GM23338 (cell line): ENCODE measurements around the gene COL4A5. TPM values are rescaled to one million over a fixed set of nuclear protein-coding genes. Genes with fewer than 3 reads are reported as not detected.

Experiments
- ATAC-seq: fragments of 200-7000 bp; cut with Tn5 transposase; 3 replicates; pipeline ENCODE4 v1.9.1; 2020
- DNase-seq: peaks from one replicate; pipeline ENCODE4 v3.0.0-alpha.2; 2015; ENCODE audit warnings: low spot score
- H2AFZ ChIP-seq: fragments of 200-600 bp; sonication (generic); 2 replicates; pipeline ENCODE4 v1.8.0; 2016; ENCODE audit warnings: antibody characterized with exemption, mild to moderate bottlenecking, moderate library complexity
- H3F3A ChIP-seq: fragments of 200-600 bp; sonication (generic); replicated peaks from 2 replicates; pipeline ENCODE4 v1.8.0; 2017; ENCODE audit warnings: antibody characterized with exemption, mixed run types, low read depth
- H3K27ac ChIP-seq: fragments of 200-600 bp; sonication (generic); 2 replicates; pipeline ENCODE4 v1.6.1; 2016; ENCODE audit warnings: low read depth
- H3K27me3 ChIP-seq: fragments of 200-600 bp; sonication (generic); 2 replicates; pipeline ENCODE4 v1.8.0; 2016; ENCODE audit warnings: mild to moderate bottlenecking, mixed run types, moderate library complexity; ENCODE audit not compliant: insufficient read depth
- H3K36me3 ChIP-seq: fragments of 200-600 bp; sonication (generic); 2 replicates; pipeline ENCODE4 v1.8.0; 2016; ENCODE audit warnings: mild to moderate bottlenecking; ENCODE audit not compliant: insufficient read depth
- H3K4me1 ChIP-seq: fragments of 200-600 bp; sonication (generic); 2 replicates; pipeline ENCODE4 v1.8.0; 2016; ENCODE audit warnings: mild to moderate bottlenecking, moderate library complexity; ENCODE audit not compliant: insufficient read depth
- H3K4me2 ChIP-seq: fragments of 200-600 bp; sonication (generic); 2 replicates; pipeline ENCODE4 v1.7.1; 2017; ENCODE audit warnings: mixed run types
- H3K4me3 ChIP-seq: fragments of 200-600 bp; sonication (generic); 2 replicates; pipeline ENCODE4 v1.6.1; 2016; ENCODE audit warnings: mixed run types
- H3K79me2 ChIP-seq: fragments of 200-600 bp; sonication (generic); replicated peaks from 2 replicates; pipeline ENCODE4 v1.8.0; 2017; ENCODE audit warnings: mild to moderate bottlenecking; ENCODE audit not compliant: insufficient read depth
- H3K9me2 ChIP-seq: fragments of 200-600 bp; sonication (generic); 2 replicates; pipeline ENCODE4 v1.8.0; 2017; ENCODE audit not compliant: insufficient read depth
- H4K20me1 ChIP-seq: fragments of 200-600 bp; sonication (generic); replicated peaks from 2 replicates; pipeline ENCODE4 v1.8.0; 2017; ENCODE audit warnings: mild to moderate bottlenecking; ENCODE audit not compliant: insufficient read depth
- H3K27ac Mint-ChIP-seq: 2 replicates; pipeline ENCODE4 v1.8.0; 2020; ENCODE audit warnings: inconsistent platforms, mild to moderate bottlenecking, moderate library complexity, mixed read lengths
- H3K27me3 Mint-ChIP-seq: 3 replicates; pipeline ENCODE4 v1.8.0; 2022; ENCODE audit warnings: low read depth, mild to moderate bottlenecking, moderate library complexity, mixed read lengths, inconsistent platforms; ENCODE audit not compliant: insufficient read depth, poor library complexity
- H3K36me3 Mint-ChIP-seq: 3 replicates; pipeline ENCODE4 v1.8.0; 2021; ENCODE audit warnings: low read depth, mild to moderate bottlenecking, inconsistent platforms, moderate library complexity, mixed read lengths
- H3K4me1 Mint-ChIP-seq: 3 replicates; pipeline ENCODE4 v1.8.0; 2020; ENCODE audit warnings: mild to moderate bottlenecking, inconsistent platforms, mixed read lengths
- H3K4me3 Mint-ChIP-seq: 3 replicates; pipeline ENCODE4 v1.8.0; 2021; ENCODE audit warnings: moderate library complexity, mild to moderate bottlenecking, inconsistent platforms, mixed read lengths
- H3K9me3 Mint-ChIP-seq: 3 replicates; pipeline ENCODE4 v1.8.0; 2020; ENCODE audit warnings: moderate library complexity, mild to moderate bottlenecking, inconsistent platforms, mixed read lengths
- EZH2 ChIP-seq: fragments of 200-600 bp; sonication (generic); IDR thresholded peaks from one replicate; pipeline ENCODE4 v1.8.0; 2017; ENCODE audit warnings: antibody characterized with exemption, mild to moderate bottlenecking, low read depth; ENCODE audit not compliant: unreplicated experiment
- EZH2phosphoT487 ChIP-seq: fragments of 200-600 bp; sonication (generic); IDR thresholded peaks from one replicate; pipeline ENCODE4 v1.8.1; 2018; ENCODE audit warnings: antibody characterized with exemption; ENCODE audit not compliant: unreplicated experiment
- JUNB ChIP-seq: IDR thresholded peaks from one replicate; pipeline ENCODE4 v1.6.1; 2016; ENCODE audit warnings: antibody characterized with exemption; ENCODE audit not compliant: unreplicated experiment
- NANOG ChIP-seq: IDR thresholded peaks from 2 replicates; pipeline ENCODE4 v1.6.1; 2016; ENCODE audit warnings: antibody characterized with exemption, borderline replicate concordance
- POLR2AphosphoS5 ChIP-seq: IDR thresholded peaks from 2 replicates; pipeline ENCODE4 v1.6.1; 2016; ENCODE audit warnings: antibody characterized with exemption, low read depth
- STAT1 ChIP-seq: IDR thresholded peaks from one replicate; pipeline ENCODE4 v1.6.1; 2016; ENCODE audit warnings: antibody characterized with exemption; ENCODE audit not compliant: unreplicated experiment
- ZNF114 ChIP-seq: fragments of 250-450 bp; sonication (Bioruptor Pico); IDR thresholded peaks from 2 replicates; pipeline ENCODE4 v1.5.0; 2020; ENCODE audit warnings: mild to moderate bottlenecking, moderate library complexity
- polyA plus RNA-seq: library from polyadenylated mRNA; unstranded; fragments of >200 nt; fragmentation: Nextera tagmentation; extraction: Ambion mirVana; gene quantifications from 2 replicates; pipeline ENCODE4 v1.2.1, GENCODE V29; 2016
- total RNA-seq: library from RNA; depleted of rRNA; stranded (reverse); fragments of >200 nt; shearing (Covaris generic); gene quantifications from 2 replicates; pipeline ENCODE4 v1.2.3, GENCODE V29; 2014
- TF ChIP-seq, protein P1 (sequence below): fragments of 250-450 bp; sonication (Bioruptor Pico); IDR thresholded peaks from 2 replicates; pipeline ENCODE4 v1.5.0; 2020; ENCODE audit warnings: mild to moderate bottlenecking, moderate library complexity
- TF ChIP-seq, protein P2 (sequence below): IDR thresholded peaks from 2 replicates; pipeline ENCODE4 v1.6.1; 2016; ENCODE audit warnings: antibody characterized with exemption
- TF ChIP-seq, protein P3 (sequence below), 2 experiments: fragments of 200-600 bp in 1 of 2; sonication (generic) in 1 of 2; conservative IDR thresholded peaks; 2 replicates each; pipeline versions ENCODE4 v1.5.1 to v1.6.1; 2016 to 2017; ENCODE audit warnings: antibody characterized with exemption in 2 of 2, low read depth in 2 of 2, mild to moderate bottlenecking in 2 of 2, moderate library complexity in 1 of 2

The COL4A5 gene
- total and polyA plus RNA-seq, 2 experiments from 2014 or later: 15.5 to 48.1 TPM

DNA sequence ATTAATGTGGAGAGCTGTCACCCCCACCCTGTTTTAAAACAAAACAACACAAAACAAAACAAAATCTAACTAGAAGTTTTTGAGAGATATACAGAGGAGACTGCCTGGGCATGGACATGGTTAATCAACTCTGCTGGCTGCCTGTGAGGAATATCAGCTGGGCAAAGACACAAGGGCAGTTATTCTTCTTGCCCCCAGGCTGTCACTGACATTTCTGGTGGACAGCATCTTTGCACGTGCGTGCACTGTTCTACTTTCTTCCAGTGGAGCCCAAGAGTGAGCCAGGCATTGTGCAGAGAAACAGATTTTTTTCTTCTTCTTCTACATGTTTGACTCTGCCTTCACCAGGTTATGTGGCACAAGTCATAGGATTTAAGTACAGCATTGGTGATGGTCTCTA lies 282.9 kb downstream of the COL4A5 start (continued):
- TF ChIP-seq, protein P1, sequence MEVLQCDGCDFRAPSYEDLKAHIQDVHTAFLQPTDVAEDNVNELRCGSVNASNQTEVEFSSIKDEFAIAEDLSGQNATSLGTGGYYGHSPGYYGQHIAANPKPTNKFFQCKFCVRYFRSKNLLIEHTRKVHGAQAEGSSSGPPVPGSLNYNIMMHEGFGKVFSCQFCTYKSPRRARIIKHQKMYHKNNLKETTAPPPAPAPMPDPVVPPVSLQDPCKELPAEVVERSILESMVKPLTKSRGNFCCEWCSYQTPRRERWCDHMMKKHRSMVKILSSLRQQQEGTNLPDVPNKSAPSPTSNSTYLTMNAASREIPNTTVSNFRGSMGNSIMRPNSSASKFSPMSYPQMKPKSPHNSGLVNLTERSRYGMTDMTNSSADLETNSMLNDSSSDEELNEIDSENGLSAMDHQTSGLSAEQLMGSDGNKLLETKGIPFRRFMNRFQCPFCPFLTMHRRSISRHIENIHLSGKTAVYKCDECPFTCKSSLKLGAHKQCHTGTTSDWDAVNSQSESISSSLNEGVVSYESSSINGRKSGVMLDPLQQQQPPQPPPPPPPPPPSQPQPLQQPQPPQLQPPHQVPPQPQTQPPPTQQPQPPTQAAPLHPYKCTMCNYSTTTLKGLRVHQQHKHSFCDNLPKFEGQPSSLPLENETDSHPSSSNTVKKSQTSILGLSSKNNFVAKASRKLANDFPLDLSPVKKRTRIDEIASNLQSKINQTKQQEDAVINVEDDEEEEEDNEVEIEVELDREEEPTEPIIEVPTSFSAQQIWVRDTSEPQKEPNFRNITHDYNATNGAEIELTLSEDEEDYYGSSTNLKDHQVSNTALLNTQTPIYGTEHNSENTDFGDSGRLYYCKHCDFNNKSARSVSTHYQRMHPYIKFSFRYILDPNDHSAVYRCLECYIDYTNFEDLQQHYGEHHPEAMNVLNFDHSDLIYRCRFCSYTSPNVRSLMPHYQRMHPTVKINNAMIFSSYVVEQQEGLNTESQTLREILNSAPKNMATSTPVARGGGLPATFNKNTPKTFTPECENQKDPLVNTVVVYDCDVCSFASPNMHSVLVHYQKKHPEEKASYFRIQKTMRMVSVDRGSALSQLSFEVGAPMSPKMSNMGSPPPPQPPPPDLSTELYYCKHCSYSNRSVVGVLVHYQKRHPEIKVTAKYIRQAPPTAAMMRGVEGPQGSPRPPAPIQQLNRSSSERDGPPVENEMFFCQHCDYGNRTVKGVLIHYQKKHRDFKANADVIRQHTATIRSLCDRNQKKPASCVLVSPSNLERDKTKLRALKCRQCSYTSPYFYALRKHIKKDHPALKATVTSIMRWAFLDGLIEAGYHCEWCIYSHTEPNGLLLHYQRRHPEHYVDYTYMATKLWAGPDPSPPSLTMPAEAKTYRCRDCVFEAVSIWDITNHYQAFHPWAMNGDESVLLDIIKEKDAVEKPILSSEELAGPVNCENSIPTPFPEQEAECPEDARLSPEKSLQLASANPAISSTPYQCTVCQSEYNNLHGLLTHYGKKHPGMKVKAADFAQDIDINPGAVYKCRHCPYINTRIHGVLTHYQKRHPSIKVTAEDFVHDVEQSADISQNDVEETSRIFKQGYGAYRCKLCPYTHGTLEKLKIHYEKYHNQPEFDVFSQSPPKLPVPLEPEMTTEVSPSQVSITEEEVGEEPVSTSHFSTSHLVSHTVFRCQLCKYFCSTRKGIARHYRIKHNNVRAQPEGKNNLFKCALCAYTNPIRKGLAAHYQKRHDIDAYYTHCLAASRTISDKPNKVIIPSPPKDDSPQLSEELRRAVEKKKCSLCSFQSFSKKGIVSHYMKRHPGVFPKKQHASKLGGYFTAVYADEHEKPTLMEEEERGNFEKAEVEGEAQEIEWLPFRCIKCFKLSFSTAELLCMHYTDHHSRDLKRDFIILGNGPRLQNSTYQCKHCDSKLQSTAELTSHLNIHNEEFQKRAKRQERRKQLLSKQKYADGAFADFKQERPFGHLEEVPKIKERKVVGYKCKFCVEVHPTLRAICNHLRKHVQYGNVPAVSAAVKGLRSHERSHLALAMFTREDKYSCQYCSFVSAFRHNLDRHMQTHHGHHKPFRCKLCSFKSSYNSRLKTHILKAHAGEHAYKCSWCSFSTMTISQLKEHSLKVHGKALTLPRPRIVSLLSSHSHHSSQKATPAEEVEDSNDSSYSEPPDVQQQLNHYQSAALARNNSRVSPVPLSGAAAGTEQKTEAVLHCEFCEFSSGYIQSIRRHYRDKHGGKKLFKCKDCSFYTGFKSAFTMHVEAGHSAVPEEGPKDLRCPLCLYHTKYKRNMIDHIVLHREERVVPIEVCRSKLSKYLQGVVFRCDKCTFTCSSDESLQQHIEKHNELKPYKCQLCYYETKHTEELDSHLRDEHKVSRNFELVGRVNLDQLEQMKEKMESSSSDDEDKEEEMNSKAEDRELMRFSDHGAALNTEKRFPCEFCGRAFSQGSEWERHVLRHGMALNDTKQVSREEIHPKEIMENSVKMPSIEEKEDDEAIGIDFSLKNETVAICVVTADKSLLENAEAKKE (CRISPR knock-in tag): no peak
- TF ChIP-seq NANOG: no peak

DNA sequence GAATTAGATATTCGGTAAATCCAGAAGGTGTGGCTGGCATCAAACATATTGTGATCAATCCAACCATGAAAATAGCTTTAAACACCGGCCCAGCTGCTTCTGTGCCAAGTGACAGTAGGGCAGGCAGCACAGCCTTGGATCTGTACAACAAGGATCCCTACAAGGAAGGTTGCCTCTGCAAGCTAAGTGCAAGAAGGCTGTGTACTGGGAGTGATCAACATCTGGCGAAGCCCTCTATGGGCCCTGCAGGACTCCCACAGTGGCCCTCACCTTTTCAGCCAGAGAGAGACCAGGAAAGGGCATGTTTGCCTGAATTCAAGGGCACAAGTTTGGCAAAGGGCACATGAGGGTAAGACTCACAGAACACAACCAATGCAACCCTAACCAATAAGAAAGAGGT lies 287.1 kb downstream of the COL4A5 start:
- no peaks in the 10 kb centered on the region for H3K36me3 ChIP-seq
- no peaks in the 10 kb centered on the region for H3K27me3 Mint-ChIP-seq
- no peaks in the 10 kb centered on the region for H4K20me1 ChIP-seq
- no peak for DNase-seq
- H2AFZ ChIP-seq: no peak overlapping the region
- H3K79me2 ChIP-seq: peaks cover 12% of the 10 kb centered on the region; the same call in 1 of the 2 replicates
- ATAC-seq: peak; percentile 54
- H3K4me1 ChIP-seq: peaks cover 55% of the 10 kb centered on the region
- no peaks in the 10 kb centered on the region for H3K9me3 Mint-ChIP-seq
- no peaks in the 10 kb centered on the region for H3K27me3 ChIP-seq
- H3K4me3 ChIP-seq: no peak overlapping the region
- peak overlapping the region; percentile 5; the same call in 1 of the 2 replicates for H3K4me2 ChIP-seq
- H3F3A ChIP-seq: no peaks in the 10 kb centered on the region
- H3K9me2 ChIP-seq: no peaks in the 10 kb centered on the region
- no peak overlapping the region for H3K27ac Mint-ChIP-seq
- H3K4me3 Mint-ChIP-seq: no peak overlapping the region
- H3K27ac ChIP-seq: peak overlapping the region; percentile 34; the same call in 1 of the 2 replicates
- TF ChIP-seq JUNB (no peak), POLR2AphosphoS5 (no peak), NANOG (no peak), STAT1 (no peak)
- H3K4me1 Mint-ChIP-seq: peaks cover 57% of the 10 kb centered on the region
- H3K36me3 Mint-ChIP-seq: no peaks in the 10 kb centered on the region

DNA sequence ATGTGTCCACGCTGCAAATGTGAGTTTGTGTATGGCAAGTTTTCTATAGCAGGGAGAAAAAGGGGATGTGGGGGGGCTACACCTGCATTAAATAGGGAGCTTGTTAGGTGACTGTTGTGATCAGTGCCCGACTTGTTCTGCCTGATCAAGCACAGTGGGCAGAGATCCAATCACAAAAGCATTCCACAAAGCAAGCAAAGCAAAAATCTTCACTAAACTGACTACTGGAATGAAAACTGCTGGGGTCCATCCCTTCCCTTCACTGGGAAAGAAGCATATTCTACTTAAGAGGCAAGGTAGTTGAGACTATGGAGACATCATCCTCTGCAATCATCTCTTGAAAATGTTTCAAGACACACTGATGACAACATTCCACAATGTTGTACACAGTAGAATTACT lies 291.5 kb downstream of the COL4A5 start:
- H4K20me1 ChIP-seq: no peaks in the 10 kb centered on the region
- peak overlapping the region; percentile 48 for H3K4me3 ChIP-seq
- Mint-ChIP-seq H3K9me3 (peaks cover 27% of the 10 kb centered on the region), H3K36me3 (peaks cover 29% of the 10 kb centered on the region), H3K27ac (no peak overlapping the region), H3K4me1 (peaks cover 50% of the 10 kb centered on the region), H3K27me3 (peaks cover 31% of the 10 kb centered on the region), H3K4me3 (peak overlapping the region; percentile 72)
- ATAC-seq (no peak), DNase-seq (no peak)
- peaks cover 41% of the 10 kb centered on the region for H3K4me1 ChIP-seq
- peaks cover 12% of the 10 kb centered on the region; the same call in 1 of the 2 replicates for H3K79me2 ChIP-seq
- H3K9me2 ChIP-seq: no peaks in the 10 kb centered on the region
- no peak overlapping the region for H2AFZ ChIP-seq
- peak overlapping the region; percentile 60 for H3K27ac ChIP-seq
- no peaks in the 10 kb centered on the region for H3F3A ChIP-seq
- peak overlapping the region; percentile 58 for H3K4me2 ChIP-seq
- peaks cover 30% of the 10 kb centered on the region for H3K27me3 ChIP-seq
- H3K36me3 ChIP-seq: no peaks in the 10 kb centered on the region; the same call in 1 of the 2 replicates
- TF ChIP-seq JUNB (no peak), EZH2 (no peak), EZH2phosphoT487 (no peak), ZNF114 (CRISPR knock-in tag) (no peak)
- TF ChIP-seq, protein P2, sequence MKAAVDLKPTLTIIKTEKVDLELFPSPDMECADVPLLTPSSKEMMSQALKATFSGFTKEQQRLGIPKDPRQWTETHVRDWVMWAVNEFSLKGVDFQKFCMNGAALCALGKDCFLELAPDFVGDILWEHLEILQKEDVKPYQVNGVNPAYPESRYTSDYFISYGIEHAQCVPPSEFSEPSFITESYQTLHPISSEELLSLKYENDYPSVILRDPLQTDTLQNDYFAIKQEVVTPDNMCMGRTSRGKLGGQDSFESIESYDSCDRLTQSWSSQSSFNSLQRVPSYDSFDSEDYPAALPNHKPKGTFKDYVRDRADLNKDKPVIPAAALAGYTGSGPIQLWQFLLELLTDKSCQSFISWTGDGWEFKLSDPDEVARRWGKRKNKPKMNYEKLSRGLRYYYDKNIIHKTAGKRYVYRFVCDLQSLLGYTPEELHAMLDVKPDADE: no peak
- TF ChIP-seq, protein P3, sequence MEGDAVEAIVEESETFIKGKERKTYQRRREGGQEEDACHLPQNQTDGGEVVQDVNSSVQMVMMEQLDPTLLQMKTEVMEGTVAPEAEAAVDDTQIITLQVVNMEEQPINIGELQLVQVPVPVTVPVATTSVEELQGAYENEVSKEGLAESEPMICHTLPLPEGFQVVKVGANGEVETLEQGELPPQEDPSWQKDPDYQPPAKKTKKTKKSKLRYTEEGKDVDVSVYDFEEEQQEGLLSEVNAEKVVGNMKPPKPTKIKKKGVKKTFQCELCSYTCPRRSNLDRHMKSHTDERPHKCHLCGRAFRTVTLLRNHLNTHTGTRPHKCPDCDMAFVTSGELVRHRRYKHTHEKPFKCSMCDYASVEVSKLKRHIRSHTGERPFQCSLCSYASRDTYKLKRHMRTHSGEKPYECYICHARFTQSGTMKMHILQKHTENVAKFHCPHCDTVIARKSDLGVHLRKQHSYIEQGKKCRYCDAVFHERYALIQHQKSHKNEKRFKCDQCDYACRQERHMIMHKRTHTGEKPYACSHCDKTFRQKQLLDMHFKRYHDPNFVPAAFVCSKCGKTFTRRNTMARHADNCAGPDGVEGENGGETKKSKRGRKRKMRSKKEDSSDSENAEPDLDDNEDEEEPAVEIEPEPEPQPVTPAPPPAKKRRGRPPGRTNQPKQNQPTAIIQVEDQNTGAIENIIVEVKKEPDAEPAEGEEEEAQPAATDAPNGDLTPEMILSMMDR (conservative IDR thresholded peaks at IDR 0.05; ENCODE audit: low read depth in 2 of 2): no peak
